ENCODE measurements around the gene LRFN5.
"Not testable (repeated sequence)": the region's sequence is repeated elsewhere in the genome, so short reads cannot be mapped to it uniquely, and the experiment has no call there.

LRFN5 gene

GRCh38 chr14:41570415-41571155 lies 36.1 kb upstream of the LRFN5 start:
- Histone ChIP-seq H3K27me3 (ENCODE audit: insufficient read depth, low read length, poor library complexity) (no peaks in the 10 kb centered on the region), H3K4me1 (ENCODE audit: insufficient read depth, low read length) (no peaks in the 10 kb centered on the region), H3K9ac (ENCODE audit: low read depth, low read length) (no peak overlapping the region), H3K9me3 (ENCODE audit: insufficient read depth, low read length, severe bottlenecking) (no peaks in the 10 kb centered on the region), H3K27ac (ENCODE audit: low read length) (no peak overlapping the region), H3K4me2 (ENCODE audit: insufficient read depth, low read length) (no peak overlapping the region), H4K20me1 (ENCODE audit: insufficient read depth, low read length) (no peaks in the 10 kb centered on the region), H2AFZ (ENCODE audit: low read depth, low read length) (no peak overlapping the region), H3K36me3 (ENCODE audit: insufficient read depth, low read length) (no peaks in the 10 kb centered on the region), H3K79me2 (ENCODE audit: insufficient read depth, low read length) (no peaks in the 10 kb centered on the region), H3K4me3 (ENCODE audit: low read depth in 1 of 2, low read length in 2 of 2) (no peak overlapping the region)
- DNase-seq: no peak
- ATAC-seq (ENCODE audit: insufficient read depth, low read depth): no peak
- no peak for TF ChIP-seq EZH2 (IDR thresholded peaks at IDR 0.05; ENCODE audit: borderline replicate concordance, low read depth, low read length, severe bottlenecking)
- no peak for TF ChIP-seq CTCF (IDR thresholded peaks at IDR 0.05; ENCODE audit: borderline replicate concordance, extremely low read depth, low read length, poor library complexity, severe bottlenecking)

- no peaks in the 10 kb centered on the region for H4K20me1 ChIP-seq (ENCODE audit: insufficient read depth, low read length)
- H3K4me1 ChIP-seq (ENCODE audit: insufficient read depth, low read length): no peaks in the 10 kb centered on the region
- H3K27me3 ChIP-seq (ENCODE audit: insufficient read depth, low read length, poor library complexity): no peaks in the 10 kb centered on the region
- no peak overlapping the region for H3K4me3 ChIP-seq (ENCODE audit: low read depth in 1 of 2, low read length in 2 of 2)
- H3K9me3 ChIP-seq (ENCODE audit: insufficient read depth, low read length, severe bottlenecking): no peaks in the 10 kb centered on the region
- TF ChIP-seq CTCF (IDR thresholded peaks at IDR 0.05; ENCODE audit: borderline replicate concordance, extremely low read depth, low read length, poor library complexity, severe bottlenecking) (no peak), EZH2 (IDR thresholded peaks at IDR 0.05; ENCODE audit: borderline replicate concordance, low read depth, low read length, severe bottlenecking) (no peak)
- H3K27ac ChIP-seq (ENCODE audit: low read length): no peak overlapping the region
- no peak for DNase-seq
- no peaks in the 10 kb centered on the region for H3K36me3 ChIP-seq (ENCODE audit: insufficient read depth, low read length)
- no peak for ATAC-seq (ENCODE audit: insufficient read depth, low read depth)
- no peak overlapping the region for H2AFZ ChIP-seq (ENCODE audit: low read depth, low read length)
- no peaks in the 10 kb centered on the region for H3K79me2 ChIP-seq (ENCODE audit: insufficient read depth, low read length)
- H3K9ac ChIP-seq (ENCODE audit: low read depth, low read length): no peak overlapping the region
- H3K4me2 ChIP-seq (ENCODE audit: insufficient read depth, low read length): no peak overlapping the region
Observed at GRCh38 chr14:41586237-41586636, 20.4 kb upstream of the LRFN5 start.

GRCh38 chr14:41597647-41598046 lies 9.0 kb upstream of the LRFN5 start:
- Histone ChIP-seq H3K4me3 (ENCODE audit: low read depth in 1 of 2, low read length in 2 of 2) (no peak overlapping the region), H3K4me1 (ENCODE audit: insufficient read depth, low read length) (no peaks in the 10 kb centered on the region), H3K9ac (ENCODE audit: low read depth, low read length) (no peak overlapping the region), H2AFZ (ENCODE audit: low read depth, low read length) (no peak overlapping the region), H4K20me1 (ENCODE audit: insufficient read depth, low read length) (no peaks in the 10 kb centered on the region), H3K79me2 (ENCODE audit: insufficient read depth, low read length) (no peaks in the 10 kb centered on the region), H3K36me3 (ENCODE audit: insufficient read depth, low read length) (no peaks in the 10 kb centered on the region), H3K9me3 (ENCODE audit: insufficient read depth, low read length, severe bottlenecking) (no peaks in the 10 kb centered on the region), H3K27me3 (ENCODE audit: insufficient read depth, low read length, poor library complexity) (no peaks in the 10 kb centered on the region), H3K27ac (ENCODE audit: low read length) (no peak overlapping the region), H3K4me2 (ENCODE audit: insufficient read depth, low read length) (no peak overlapping the region)
- DNase-seq (no peak), ATAC-seq (ENCODE audit: insufficient read depth, low read depth) (no peak)
- no peak for TF ChIP-seq EZH2 (IDR thresholded peaks at IDR 0.05; ENCODE audit: borderline replicate concordance, low read depth, low read length, severe bottlenecking)
- TF ChIP-seq CTCF (IDR thresholded peaks at IDR 0.05; ENCODE audit: borderline replicate concordance, extremely low read depth, low read length, poor library complexity, severe bottlenecking): no peak

- not testable (repeated sequence) for H3K9ac ChIP-seq (ENCODE audit: low read depth, low read length); DNase-seq; H3K4me3 ChIP-seq (ENCODE audit: low read depth in 1 of 2, low read length in 2 of 2); H3K79me2 ChIP-seq (ENCODE audit: insufficient read depth, low read length); H3K27me3 ChIP-seq (ENCODE audit: insufficient read depth, low read length, poor library complexity); H3K4me1 ChIP-seq (ENCODE audit: insufficient read depth, low read length); H2AFZ ChIP-seq (ENCODE audit: low read depth, low read length); H3K4me2 ChIP-seq (ENCODE audit: insufficient read depth, low read length); H3K27ac ChIP-seq (ENCODE audit: low read length); H3K36me3 ChIP-seq (ENCODE audit: insufficient read depth, low read length); ATAC-seq (ENCODE audit: insufficient read depth, low read depth); H3K9me3 ChIP-seq (ENCODE audit: insufficient read depth, low read length, severe bottlenecking); H4K20me1 ChIP-seq (ENCODE audit: insufficient read depth, low read length)
Observed at GRCh38 chr14:41599805-41600385, 6.8 kb upstream of the LRFN5 start.

All from DND-41 (cell line).